Keratinocyte (primary cell): ENCODE measurements around the gene STK16. TPM values are rescaled to one million over a fixed set of nuclear protein-coding genes. Genes with fewer than 3 reads are reported as not detected.
A peak's percentile ranks its signal among the peaks of the same experiment; 100 is the strongest.

Experiments used
- DNase-seq: peaks from one replicate; pipeline ENCODE4 v3.0.0-alpha.2; 2011; ENCODE audit warnings: low read depth, missing footprints, low spot score
- FAIRE-seq: peaks from 2 replicates; lab custom pipeline; 2011; peaks lifted over from hg19 to GRCh38; lab: Jason Lieb, UNC
- H2AFZ ChIP-seq: 2 replicates; pipeline ENCODE4 v1.6.0; 2012; ENCODE audit warnings: low read length, control low read depth, inconsistent platforms; ENCODE audit not compliant: control insufficient read depth
- H3K27ac ChIP-seq: 2 replicates; pipeline ENCODE4 v1.5.1; 2011; ENCODE audit warnings: low read length; ENCODE audit not compliant: control insufficient read depth, insufficient read depth
- H3K27me3 ChIP-seq: 3 replicates; pipeline ENCODE4 v1.6.0; 2011; ENCODE audit warnings: low read length; ENCODE audit not compliant: control insufficient read depth, insufficient read depth; ENCODE audit errors: extremely low read depth
- H3K36me3 ChIP-seq, 2 experiments: 2 replicates in 1 of 2; 3 replicates in 1 of 2; pipeline ENCODE4 v1.5.1; 2011; ENCODE audit warnings: low read length in 2 of 2, mild to moderate bottlenecking in 1 of 2; ENCODE audit not compliant: control insufficient read depth in 2 of 2, insufficient read depth in 2 of 2; ENCODE audit errors: extremely low read depth in 1 of 2
- H3K4me1 ChIP-seq: 3 replicates; pipeline ENCODE4 v1.5.1; 2011; ENCODE audit warnings: low read length; ENCODE audit not compliant: control insufficient read depth, insufficient read depth; ENCODE audit errors: extremely low read depth
- H3K4me2 ChIP-seq: 3 replicates; pipeline ENCODE4 v1.6.0; 2011; ENCODE audit warnings: low read depth, low read length; ENCODE audit not compliant: control insufficient read depth, insufficient read depth; ENCODE audit errors: extremely low read depth
- H3K4me3 ChIP-seq, 3 experiments: fragments of 200-600 bp in 1 of 3; sonication (generic) in 1 of 3; 2 replicates in 2 of 3; 3 replicates in 1 of 3; pipeline ENCODE4 v1.5.1; 2011 to 2016; ENCODE audit warnings: low read length in 3 of 3, mild to moderate bottlenecking in 3 of 3, control low read depth in 2 of 3, inconsistent platforms in 1 of 3, low read depth in 1 of 3, mixed read lengths in 1 of 3, mixed run types in 1 of 3, moderate library complexity in 1 of 3; ENCODE audit not compliant: control insufficient read depth in 2 of 3, insufficient read depth in 2 of 3; ENCODE audit errors: extremely low read depth in 1 of 3
- H3K79me2 ChIP-seq: 2 replicates; pipeline ENCODE4 v1.6.0; 2012; ENCODE audit warnings: low read length; ENCODE audit not compliant: control insufficient read depth, insufficient read depth
- H3K9ac ChIP-seq: 3 replicates; pipeline ENCODE4 v1.6.0; 2011; ENCODE audit warnings: low read length; ENCODE audit not compliant: control insufficient read depth, insufficient read depth; ENCODE audit errors: extremely low read depth
- H3K9me1 ChIP-seq: 3 replicates; pipeline ENCODE4 v1.6.0; 2011; ENCODE audit warnings: low read length; ENCODE audit not compliant: control insufficient read depth, insufficient read depth; ENCODE audit errors: extremely low read depth
- H3K9me3 ChIP-seq: 2 replicates; pipeline ENCODE4 v1.5.1; 2012; ENCODE audit warnings: low read depth, low read length; ENCODE audit not compliant: control insufficient read depth
- H4K20me1 ChIP-seq: 3 replicates; pipeline ENCODE4 v1.6.0; 2011; ENCODE audit warnings: low read length; ENCODE audit not compliant: control insufficient read depth, insufficient read depth; ENCODE audit errors: extremely low read depth
- EZH2 ChIP-seq: IDR thresholded peaks from one replicate; pipeline ENCODE4 v1.6.1; 2012; ENCODE audit warnings: inconsistent platforms, mild to moderate bottlenecking, low read length, moderate library complexity
- dilution Hi-C: fragments of 300-500 bp; cut with MboI; formaldehyde crosslinking; loops from one replicate; pipeline ENCODE4 v1.7.0; 2020; ENCODE audit warnings: low sequenced_read_pairs; ENCODE audit not compliant: extremely low pct_ligation_motif_present
- polyA plus RNA-seq, 5 experiments: library from polyadenylated mRNA; depleted of rRNA in 3 of 5; stranded (reverse) in 3 of 5; stranded (forward) in 1 of 5; unstranded in 1 of 5; fragments of >200 nt; gene quantifications; 1 replicate in 1 of 5; 2 replicates in 3 of 5; 3 replicates in 1 of 5; pipeline versions ENCODE4 v1.2.1 to v1.2.3, GENCODE V29; 2011 to 2012; ENCODE audit warnings: missing spikeins in 2 of 5, low read depth in 1 of 5, low replicate concordance in 1 of 5
- small RNA-seq, 3 experiments: library from RNA; depleted of rRNA; stranded (forward); fragments of <200 nt; gene quantifications; one replicate each; pipeline ENCODE3, GENCODE V24; 2012; ENCODE audit warnings: low read depth in 3 of 3, low replicate concordance in 1 of 3; ENCODE audit not compliant: insufficient read length in 3 of 3
- TF ChIP-seq, protein P1 (sequence below), 3 experiments: IDR thresholded peaks in 1 of 3; conservative IDR thresholded peaks in 1 of 3; optimal IDR thresholded peaks in 1 of 3; 2 replicates in 2 of 3; 3 replicates in 1 of 3; pipeline versions ENCODE3 to v1.5.1; 2011; ENCODE audit warnings: low read length in 3 of 3, mild to moderate bottlenecking in 3 of 3, moderate library complexity in 2 of 3, control low read depth in 1 of 3, inconsistent platforms in 1 of 3; ENCODE audit not compliant: insufficient read depth in 2 of 3; ENCODE audit errors: extremely low read depth in 1 of 3

STK16 gene
- polyA plus RNA-seq, 1 donor (not counting 4 experiments of a cell fraction or from before 2014, with no cell fraction given), result 35.8 TPM

DNA sequence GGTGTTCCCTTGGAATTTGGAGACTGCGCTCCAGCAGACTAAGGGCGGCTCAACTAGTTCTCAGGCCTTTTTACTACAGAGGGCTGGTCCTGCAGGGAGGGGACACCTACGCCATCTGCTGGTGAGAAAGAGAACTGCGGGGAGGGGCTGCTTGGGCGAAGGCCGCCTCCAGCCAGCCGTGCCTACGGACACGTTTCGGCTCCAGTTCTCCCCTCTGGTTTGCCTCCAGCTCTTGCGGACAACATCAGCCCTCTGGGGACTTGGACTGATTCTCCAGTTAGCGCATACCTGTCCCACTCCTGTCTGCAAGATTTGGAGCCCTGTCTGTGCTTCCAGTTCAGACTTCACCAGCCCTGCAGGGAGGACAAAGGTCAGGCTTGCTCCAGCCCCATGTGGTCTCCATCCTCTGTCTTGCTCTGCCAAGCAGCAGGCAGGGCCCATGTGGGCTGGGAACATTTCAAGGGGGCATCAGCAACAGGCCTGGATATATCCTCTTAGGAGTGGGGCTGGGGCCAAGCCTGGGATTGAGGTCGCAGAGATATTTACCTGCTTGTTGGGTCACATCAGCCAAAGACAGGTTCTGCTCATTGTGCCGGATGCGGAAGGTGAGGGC lies 53.6 kb downstream of the STK16 start:
- TF ChIP-seq, protein P1, sequence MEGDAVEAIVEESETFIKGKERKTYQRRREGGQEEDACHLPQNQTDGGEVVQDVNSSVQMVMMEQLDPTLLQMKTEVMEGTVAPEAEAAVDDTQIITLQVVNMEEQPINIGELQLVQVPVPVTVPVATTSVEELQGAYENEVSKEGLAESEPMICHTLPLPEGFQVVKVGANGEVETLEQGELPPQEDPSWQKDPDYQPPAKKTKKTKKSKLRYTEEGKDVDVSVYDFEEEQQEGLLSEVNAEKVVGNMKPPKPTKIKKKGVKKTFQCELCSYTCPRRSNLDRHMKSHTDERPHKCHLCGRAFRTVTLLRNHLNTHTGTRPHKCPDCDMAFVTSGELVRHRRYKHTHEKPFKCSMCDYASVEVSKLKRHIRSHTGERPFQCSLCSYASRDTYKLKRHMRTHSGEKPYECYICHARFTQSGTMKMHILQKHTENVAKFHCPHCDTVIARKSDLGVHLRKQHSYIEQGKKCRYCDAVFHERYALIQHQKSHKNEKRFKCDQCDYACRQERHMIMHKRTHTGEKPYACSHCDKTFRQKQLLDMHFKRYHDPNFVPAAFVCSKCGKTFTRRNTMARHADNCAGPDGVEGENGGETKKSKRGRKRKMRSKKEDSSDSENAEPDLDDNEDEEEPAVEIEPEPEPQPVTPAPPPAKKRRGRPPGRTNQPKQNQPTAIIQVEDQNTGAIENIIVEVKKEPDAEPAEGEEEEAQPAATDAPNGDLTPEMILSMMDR (optimal IDR thresholded peaks at IDR 0.05 in 1 of 3, IDR thresholded peaks at IDR 0.05 in 1 of 3, conservative IDR thresholded peaks at IDR 0.05 in 1 of 3; ENCODE audit: extremely low read depth in 1 of 3, insufficient read depth in 2 of 3, low read length in 3 of 3), result peak in 2 of 3 experiments; percentile 98 to 100
- no peak for TF ChIP-seq EZH2
- Histone ChIP-seq H3K36me3 (no peaks in the 10 kb centered on the region), H3K4me3 (no peak overlapping the region), H3K79me2 (no peaks in the 10 kb centered on the region), H2AFZ (no peak overlapping the region), H3K9me3 (no peaks in the 10 kb centered on the region), H3K4me2 (no peak overlapping the region), H4K20me1 (no peaks in the 10 kb centered on the region), H3K27me3 (peaks cover 45% of the 10 kb centered on the region), H3K27ac (no peak overlapping the region), H3K9ac (no peak overlapping the region), H3K9me1 (no peaks in the 10 kb centered on the region), H3K4me1 (peaks cover 4% of the 10 kb centered on the region)
- FAIRE-seq, result peak; percentile 74
- DNase-seq, result peak; percentile 50
- dilution Hi-C loops, result no loop called here

DNA sequence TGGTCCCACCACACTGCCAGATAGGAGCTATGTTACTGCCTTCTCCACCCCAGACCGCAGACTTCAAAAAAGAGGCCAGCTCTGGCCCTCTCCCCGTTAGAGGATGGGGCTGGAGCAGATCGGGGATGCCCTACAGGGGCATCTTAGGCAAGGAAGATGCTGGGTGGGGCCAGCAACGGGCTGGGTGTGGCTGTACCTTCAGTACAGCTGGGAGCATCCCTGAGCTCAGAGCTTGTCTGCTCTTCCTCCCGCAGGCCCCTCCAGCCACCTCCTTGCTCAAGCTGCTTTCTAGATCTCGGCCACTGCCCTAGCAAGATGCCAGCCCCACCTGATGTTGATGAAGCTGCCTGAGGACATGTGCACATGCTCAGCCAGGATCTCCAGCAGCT lies 54.1 kb downstream of the STK16 start:
- Histone ChIP-seq H3K9me3 (no peaks in the 10 kb centered on the region), H3K4me1 (peaks cover 3% of the 10 kb centered on the region), H3K27ac (no peak overlapping the region), H3K4me2 (no peak overlapping the region), H3K27me3 (peaks cover 45% of the 10 kb centered on the region), H3K9ac (no peak overlapping the region), H3K79me2 (no peaks in the 10 kb centered on the region), H2AFZ (no peak overlapping the region), H3K4me3 (no peak overlapping the region), H3K9me1 (no peaks in the 10 kb centered on the region), H4K20me1 (no peaks in the 10 kb centered on the region), H3K36me3 (no peaks in the 10 kb centered on the region)
- FAIRE-seq (no peak), DNase-seq (no peak)
- dilution Hi-C loops, result no loop called here
- TF ChIP-seq, protein P1 (optimal IDR thresholded peaks at IDR 0.05 in 1 of 3, IDR thresholded peaks at IDR 0.05 in 1 of 3, conservative IDR thresholded peaks at IDR 0.05 in 1 of 3; ENCODE audit: extremely low read depth in 1 of 3, insufficient read depth in 2 of 3, low read length in 3 of 3), result no peak

Small RNA genes within 50 kb of the gene (small RNA-seq; reads per million reads assigned to genes)
- gene MIR153-1, result 0 reads per million in 3 experiments

Other genes starting within 250 kb of the STK16 start
- not detected in 3 replicates for gene CFAP65, start 204.0 kb upstream of the STK16 start, polyA plus RNA-seq
- gene IHH, start 184.6 kb upstream of the STK16 start, polyA plus RNA-seq, result not detected in 3 replicates
- gene NHEJ1, start 84.7 kb upstream of the STK16 start, polyA plus RNA-seq, result 11.0 to 16.0 TPM (median 13.1 TPM) in 3 replicates
- 0.48 to 2.4 TPM (median 1.4 TPM) in 3 replicates for gene SLC23A3, start 75.5 kb upstream of the STK16 start, polyA plus RNA-seq
- 26.1 to 32.2 TPM (median 29.1 TPM) in 3 replicates for gene CNPPD1, start 68.6 kb upstream of the STK16 start, polyA plus RNA-seq
- 45.8 to 54.9 TPM (median 51.3 TPM) in 3 replicates for gene RETREG2, start 67.2 kb upstream of the STK16 start, polyA plus RNA-seq
- 23.2 to 37.7 TPM (median 25.1 TPM) in 3 replicates for gene ZFAND2B, start 38.7 kb upstream of the STK16 start, polyA plus RNA-seq
- gene ABCB6, start 26.5 kb upstream of the STK16 start, polyA plus RNA-seq, result 6.1 to 11.0 TPM (median 10.5 TPM) in 3 replicates
- 54.2 to 60.6 TPM (median 58.8 TPM) in 3 replicates for gene ATG9A, start 15.8 kb upstream of the STK16 start, polyA plus RNA-seq
- 20.9 to 41.0 TPM (median 35.1 TPM) in 3 replicates for gene ANKZF1, start 15.7 kb upstream of the STK16 start, polyA plus RNA-seq
- gene GLB1L, start within 50 bp of the STK16 start, polyA plus RNA-seq, result 4.3 to 6.9 TPM (median 5.2 TPM) in 3 replicates
- gene TUBA4B, start 7.8 kb downstream of the STK16 start, polyA plus RNA-seq, result 0.08 TPM in 1 of 3 replicates, not detected in the others
- 524 to 819 TPM (median 569 TPM) in 3 replicates for gene TUBA4A, start 8.4 kb downstream of the STK16 start, polyA plus RNA-seq
- gene DNAJB2, start 33.9 kb downstream of the STK16 start, polyA plus RNA-seq, result 35.4 to 75.5 TPM (median 51.7 TPM) in 3 replicates
- gene PTPRN, start 63.9 kb downstream of the STK16 start, polyA plus RNA-seq, result not detected in 3 replicates
- gene RESP18, start 87.3 kb downstream of the STK16 start, polyA plus RNA-seq, result not detected in 3 replicates
- gene DNPEP, start 142.4 kb downstream of the STK16 start, polyA plus RNA-seq, result 34.1 to 61.3 TPM (median 41.6 TPM) in 3 replicates
- not detected in 3 replicates for gene DES, start 172.9 kb downstream of the STK16 start, polyA plus RNA-seq
- gene SPEG, start 189.4 kb downstream of the STK16 start, polyA plus RNA-seq, result 18.8 to 36.1 TPM (median 19.0 TPM) in 3 replicates